ENCODE data around the gene CREB5. TPM values are rescaled to one million over a fixed set of nuclear protein-coding genes. Genes with fewer than 3 reads are reported as not detected.

Gene CREB5
- polyA plus RNA-seq, 1 experiment: 3.9 TPM

DNA sequence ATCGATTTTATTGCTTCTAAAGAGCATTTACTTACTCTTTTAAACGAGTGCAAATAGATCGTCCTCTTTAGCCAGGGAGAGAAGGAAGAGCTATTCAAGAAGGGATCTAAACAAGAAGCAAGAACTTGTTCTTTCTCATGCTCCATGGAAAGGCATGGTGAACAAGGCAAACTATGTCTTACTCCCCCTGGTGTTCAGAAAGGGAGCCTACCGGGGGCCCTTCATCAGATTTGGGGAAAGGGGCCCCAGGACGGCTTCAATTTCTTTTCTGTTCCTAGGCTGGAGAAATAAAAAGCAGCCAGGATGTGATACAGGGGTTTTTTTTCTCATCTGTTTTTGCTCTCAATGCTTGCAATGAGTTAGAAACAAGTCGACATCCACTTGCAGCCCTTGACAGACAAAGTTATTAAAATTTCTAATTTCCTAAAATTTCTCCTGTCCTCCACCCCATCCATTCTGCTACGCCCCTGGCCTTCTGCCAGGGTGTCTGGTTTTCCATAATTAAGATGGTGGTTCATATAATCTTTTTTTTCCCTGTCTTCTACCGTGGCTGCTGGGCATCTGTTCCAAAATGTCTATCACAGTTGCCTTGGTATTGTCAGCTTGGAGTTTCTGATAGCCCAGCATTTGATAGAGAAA, 214.4 kb downstream of the CREB5 start:
- ChIA-PET CTCF (interaction anchor here (0.7 to 2.0 kb wide), 7 partner anchors 10 to 216 kb away, joined by 3 to 5 read pairs (median 3); no protein-coding TSS in a partner anchor), POLR2A (no interaction called here)
- DNase-seq (ENCODE audit: low read depth): no peak
- TF ChIP-seq, protein P1, sequence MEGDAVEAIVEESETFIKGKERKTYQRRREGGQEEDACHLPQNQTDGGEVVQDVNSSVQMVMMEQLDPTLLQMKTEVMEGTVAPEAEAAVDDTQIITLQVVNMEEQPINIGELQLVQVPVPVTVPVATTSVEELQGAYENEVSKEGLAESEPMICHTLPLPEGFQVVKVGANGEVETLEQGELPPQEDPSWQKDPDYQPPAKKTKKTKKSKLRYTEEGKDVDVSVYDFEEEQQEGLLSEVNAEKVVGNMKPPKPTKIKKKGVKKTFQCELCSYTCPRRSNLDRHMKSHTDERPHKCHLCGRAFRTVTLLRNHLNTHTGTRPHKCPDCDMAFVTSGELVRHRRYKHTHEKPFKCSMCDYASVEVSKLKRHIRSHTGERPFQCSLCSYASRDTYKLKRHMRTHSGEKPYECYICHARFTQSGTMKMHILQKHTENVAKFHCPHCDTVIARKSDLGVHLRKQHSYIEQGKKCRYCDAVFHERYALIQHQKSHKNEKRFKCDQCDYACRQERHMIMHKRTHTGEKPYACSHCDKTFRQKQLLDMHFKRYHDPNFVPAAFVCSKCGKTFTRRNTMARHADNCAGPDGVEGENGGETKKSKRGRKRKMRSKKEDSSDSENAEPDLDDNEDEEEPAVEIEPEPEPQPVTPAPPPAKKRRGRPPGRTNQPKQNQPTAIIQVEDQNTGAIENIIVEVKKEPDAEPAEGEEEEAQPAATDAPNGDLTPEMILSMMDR (IDR thresholded peaks at IDR 0.05; ENCODE audit: insufficient read depth, low read depth, low read length): peak; percentile 67
- no peaks in the 10 kb centered on the region for H3K36me3 ChIP-seq (ENCODE audit: control insufficient read depth, insufficient read depth, low read length)
- H3K4me3 ChIP-seq (ENCODE audit: low read depth, low read length): no peak overlapping the region
- H3K27me3 ChIP-seq (ENCODE audit: control insufficient read depth, insufficient read depth, low read length): peaks cover under 1% of the 10 kb centered on the region; the same call in 1 of the 2 replicates

DNA sequence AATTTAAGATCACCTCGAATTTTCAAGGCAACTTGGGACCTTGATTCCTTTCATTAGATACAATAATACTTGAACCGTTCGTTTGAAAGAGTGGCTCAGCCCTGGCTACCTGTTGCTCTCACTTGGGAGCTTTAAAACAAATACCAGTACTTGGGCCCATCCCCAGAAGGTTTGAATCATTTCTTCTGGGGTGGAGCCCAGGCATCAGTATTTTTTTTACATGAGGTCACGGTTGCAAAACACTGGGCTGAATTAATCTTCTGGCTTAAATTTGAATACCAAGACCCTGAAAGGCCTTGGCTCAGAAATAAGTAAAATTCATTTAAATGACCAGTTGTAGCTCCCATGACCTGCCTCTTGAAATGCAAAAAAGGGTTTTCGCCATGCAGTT, 214.9 kb downstream of the CREB5 start:
- Histone ChIP-seq H3K36me3 (ENCODE audit: control insufficient read depth, insufficient read depth, low read length) (no peaks in the 10 kb centered on the region), H3K27me3 (ENCODE audit: control insufficient read depth, insufficient read depth, low read length) (peaks cover 1% of the 10 kb centered on the region; the same call in 1 of the 2 replicates), H3K4me3 (ENCODE audit: low read depth, low read length) (no peak overlapping the region)
- TF ChIP-seq, protein P1 (IDR thresholded peaks at IDR 0.05; ENCODE audit: insufficient read depth, low read depth, low read length): no peak
- POLR2A ChIA-PET: no interaction called here
- DNase-seq (ENCODE audit: low read depth): no peak
- CTCF ChIA-PET: interaction anchor here (0.7 to 2.0 kb wide), 4 partner anchors 10 to 98 kb away, joined by 3 to 5 read pairs (median 4); no protein-coding TSS in a partner anchor

DNA sequence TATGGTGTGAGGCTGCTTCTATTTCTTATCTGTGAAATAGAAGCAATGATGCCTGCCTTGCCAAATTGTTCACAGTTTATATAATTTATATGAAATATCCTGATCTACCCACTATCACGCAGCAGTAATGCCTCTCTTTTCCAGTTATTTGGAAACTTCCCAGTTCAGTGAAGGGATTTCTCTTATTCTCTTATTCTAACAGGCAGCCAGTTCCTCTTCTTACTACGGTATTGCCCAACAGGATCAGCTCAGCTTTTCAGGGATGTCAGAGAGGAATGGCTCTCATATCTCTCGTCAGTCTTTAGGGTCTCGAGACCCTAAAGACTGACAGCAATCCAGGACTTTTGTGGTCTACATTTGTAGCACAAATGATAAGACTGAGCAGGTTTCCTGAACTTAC, 215.6 kb downstream of the CREB5 start:
- H3K27me3 ChIP-seq (ENCODE audit: control insufficient read depth, insufficient read depth, low read length): peaks cover 1% of the 10 kb centered on the region; the same call in 1 of the 2 replicates
- POLR2A ChIA-PET: no interaction called here
- CTCF ChIA-PET: interaction anchor here (1.2 to 2.0 kb wide), 2 partner anchors 14 to 98 kb away, joined by 3 to 4 read pairs; no protein-coding TSS in a partner anchor
- DNase-seq (ENCODE audit: low read depth): no peak
- H3K4me3 ChIP-seq (ENCODE audit: low read depth, low read length): no peak overlapping the region
- no peaks in the 10 kb centered on the region for H3K36me3 ChIP-seq (ENCODE audit: control insufficient read depth, insufficient read depth, low read length)
- TF ChIP-seq, protein P1 (IDR thresholded peaks at IDR 0.05; ENCODE audit: insufficient read depth, low read depth, low read length): no peak

DNA sequence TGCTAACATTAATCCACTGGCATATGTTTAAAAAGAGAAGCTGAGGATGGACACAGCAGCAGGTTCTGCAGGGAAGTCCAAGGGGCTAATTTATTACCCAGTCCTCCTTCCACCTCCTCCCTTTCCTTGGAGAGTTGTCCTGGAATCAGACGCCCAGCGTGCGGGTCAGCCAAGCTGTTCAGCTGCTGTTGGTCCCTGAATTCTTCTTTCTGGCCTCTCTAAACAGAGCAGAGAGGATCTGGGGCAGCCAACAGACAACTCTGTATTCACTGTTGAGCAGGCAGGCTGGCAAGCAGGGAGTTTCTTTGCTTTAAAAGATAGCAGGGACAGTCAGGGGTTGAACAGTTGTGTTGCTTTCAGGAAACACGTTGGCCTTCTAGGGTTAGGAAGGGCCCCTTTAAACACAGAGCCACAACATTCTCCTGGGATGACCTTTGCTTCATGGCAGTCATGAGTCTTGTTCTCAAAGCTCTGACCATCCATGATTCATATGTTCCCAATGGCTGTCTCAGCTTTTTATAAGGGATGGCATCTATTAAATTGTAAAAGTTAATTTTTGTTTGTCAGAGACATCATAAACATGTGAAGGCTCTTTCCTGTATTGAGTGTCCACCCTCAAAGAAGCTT, 217.0 kb downstream of the CREB5 start:
- ChIA-PET CTCF (no interaction called here), POLR2A (no interaction called here)
- peak; percentile 19 for DNase-seq (ENCODE audit: low read depth)

DNA sequence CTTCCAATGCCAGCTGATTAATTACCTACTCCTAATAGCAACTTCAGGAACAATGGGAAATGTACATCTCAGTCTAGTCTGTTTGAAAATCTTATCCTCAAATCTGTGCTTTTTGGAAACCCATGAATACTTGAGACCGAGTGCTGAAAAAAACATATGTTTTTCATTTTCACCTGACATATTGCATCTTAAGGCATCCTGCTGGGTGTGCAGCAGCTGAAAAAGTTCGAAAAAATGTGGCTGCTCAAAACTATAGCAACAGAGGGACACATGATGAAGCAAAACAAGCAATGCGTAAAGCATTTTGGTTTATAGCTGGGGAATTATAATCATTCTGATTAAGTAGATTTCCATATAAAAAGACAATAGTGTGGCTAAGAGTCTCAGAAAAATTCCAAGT, 218.0 kb downstream of the CREB5 start:
- DNase-seq (ENCODE audit: low read depth): peak; percentile 37
- POLR2A ChIA-PET: no interaction called here
- no peaks in the 10 kb centered on the region for H3K36me3 ChIP-seq (ENCODE audit: control insufficient read depth, insufficient read depth, low read length)
- peaks cover 1% of the 10 kb centered on the region; the same call in 1 of the 2 replicates for H3K27me3 ChIP-seq (ENCODE audit: control insufficient read depth, insufficient read depth, low read length)
- TF ChIP-seq, protein P1 (IDR thresholded peaks at IDR 0.05; ENCODE audit: insufficient read depth, low read depth, low read length): no peak
- CTCF ChIA-PET: interaction anchor here (1.1 kb wide), 1 partner anchor 116 kb away, joined by 3 read pairs; no protein-coding TSS in a partner anchor
- no peak overlapping the region for H3K4me3 ChIP-seq (ENCODE audit: low read depth, low read length)

More for the DNA sequence above, 217.0 kb downstream of the CREB5 start:
- H3K27me3 ChIP-seq (ENCODE audit: control insufficient read depth, insufficient read depth, low read length): peaks cover 1% of the 10 kb centered on the region; the same call in 1 of the 2 replicates
- no peak overlapping the region for H3K4me3 ChIP-seq (ENCODE audit: low read depth, low read length)
- TF ChIP-seq, protein P1 (IDR thresholded peaks at IDR 0.05; ENCODE audit: insufficient read depth, low read depth, low read length): no peak
- H3K36me3 ChIP-seq (ENCODE audit: control insufficient read depth, insufficient read depth, low read length): no peaks in the 10 kb centered on the region

Data from BJ (cell line).